Nephron progenitor cell (in vitro differentiated cells): Measurements from ENCODE around the gene CRABP1.

Source experiments
- DNase-seq: peaks from one replicate; pipeline ENCODE4 v3.0.0; 2021
- H3K27ac Mint-ChIP-seq: 2 replicates; pipeline ENCODE4 v1.8.0; 2021; ENCODE audit warnings: mild to moderate bottlenecking, moderate library complexity, mixed read lengths
- H3K27me3 Mint-ChIP-seq: 2 replicates; pipeline ENCODE4 v1.8.0; 2021; ENCODE audit warnings: mild to moderate bottlenecking, low read depth, mixed read lengths; ENCODE audit not compliant: poor library complexity
- H3K36me3 Mint-ChIP-seq: 2 replicates; pipeline ENCODE4 v1.8.0; 2021; ENCODE audit warnings: low read depth, mixed read lengths
- H3K4me1 Mint-ChIP-seq: 2 replicates; pipeline ENCODE4 v1.8.0; 2021; ENCODE audit warnings: mixed read lengths
- H3K4me3 Mint-ChIP-seq: 2 replicates; pipeline ENCODE4 v1.8.0; 2021; ENCODE audit warnings: mild to moderate bottlenecking, moderate library complexity, mixed read lengths
- H3K9me3 Mint-ChIP-seq: 2 replicates; pipeline ENCODE4 v1.8.0; 2021; ENCODE audit warnings: mild to moderate bottlenecking, moderate library complexity, mixed read lengths
- CTCF ChIP-seq: fragments of 200-600 bp; sonication (generic); IDR thresholded peaks from 2 replicates; pipeline ENCODE4 v1.5.0; 2021; ENCODE audit warnings: antibody characterized with exemption

The CRABP1 gene

GRCh38 chr15:78361771-78362506 is 21.8 kb downstream of the CRABP1 start:
- DNase-seq: no peak
- H3K9me3 Mint-ChIP-seq: no peaks in the 10 kb centered on the region
- no peak for TF ChIP-seq CTCF
- peaks cover 40% of the 10 kb centered on the region for H3K4me1 Mint-ChIP-seq
- peaks cover 24% of the 10 kb centered on the region for H3K27me3 Mint-ChIP-seq
- H3K4me3 Mint-ChIP-seq: no peak overlapping the region
- H3K36me3 Mint-ChIP-seq: no peaks in the 10 kb centered on the region
- no peak overlapping the region for H3K27ac Mint-ChIP-seq

- H3K4me1 Mint-ChIP-seq: peaks cover 41% of the 10 kb centered on the region
Observed at GRCh38 chr15:78362716-78363380, 22.7 kb downstream of the CRABP1 start.

GRCh38 chr15:78363381-78363734 is 23.2 kb downstream of the CRABP1 start:
- Mint-ChIP-seq H3K4me1 (peaks cover 41% of the 10 kb centered on the region), H3K9me3 (no peaks in the 10 kb centered on the region), H3K27me3 (peaks cover 26% of the 10 kb centered on the region), H3K27ac (no peak overlapping the region), H3K36me3 (no peaks in the 10 kb centered on the region), H3K4me3 (no peak overlapping the region)
- TF ChIP-seq CTCF: no peak
- no peak for DNase-seq

More at GRCh38 chr15:78362716-78363380, 22.7 kb downstream of the CRABP1 start:
- no peak for DNase-seq
- H3K27me3 Mint-ChIP-seq: peaks cover 24% of the 10 kb centered on the region
- H3K27ac Mint-ChIP-seq: no peak overlapping the region
- H3K9me3 Mint-ChIP-seq: no peaks in the 10 kb centered on the region
- H3K36me3 Mint-ChIP-seq: no peaks in the 10 kb centered on the region
- TF ChIP-seq CTCF: no peak
- H3K4me3 Mint-ChIP-seq: no peak overlapping the region

- TF ChIP-seq CTCF: no peak
- DNase-seq: no peak
- Mint-ChIP-seq H3K4me3 (no peak overlapping the region), H3K9me3 (no peaks in the 10 kb centered on the region), H3K4me1 (peaks cover 38% of the 10 kb centered on the region), H3K27me3 (peaks cover 33% of the 10 kb centered on the region), H3K36me3 (no peaks in the 10 kb centered on the region), H3K27ac (peak overlapping the region; percentile 18)
Observed at GRCh38 chr15:78364233-78364632, 24.1 kb downstream of the CRABP1 start.

GRCh38 chr15:78365917-78366316 is 25.8 kb downstream of the CRABP1 start:
- no peak for DNase-seq
- H3K4me1 Mint-ChIP-seq: peaks cover 23% of the 10 kb centered on the region
- no peak for TF ChIP-seq CTCF

GRCh38 chr15:78366342-78366741 is 26.2 kb downstream of the CRABP1 start:
- Mint-ChIP-seq H3K4me3 (no peak overlapping the region), H3K27ac (no peak overlapping the region), H3K4me1 (peaks cover 18% of the 10 kb centered on the region), H3K27me3 (peaks cover 32% of the 10 kb centered on the region), H3K36me3 (no peaks in the 10 kb centered on the region), H3K9me3 (no peaks in the 10 kb centered on the region)
- no peak for DNase-seq
- TF ChIP-seq CTCF: no peak

More at GRCh38 chr15:78365917-78366316, 25.8 kb downstream of the CRABP1 start:
- Mint-ChIP-seq H3K4me3 (no peak overlapping the region), H3K36me3 (no peaks in the 10 kb centered on the region), H3K9me3 (no peaks in the 10 kb centered on the region), H3K27me3 (peaks cover 34% of the 10 kb centered on the region), H3K27ac (no peak overlapping the region)
